Fibroblast of lung (primary cell): ENCODE results near the gene OR4Q2. TPM values are rescaled to one million over a fixed set of nuclear protein-coding genes. Genes with fewer than 3 reads are reported as not detected.

Experiments
- DNase-seq, 2 donors: peaks; one replicate each; pipeline versions ENCODE4 v3.0.0 to v3.0.0-alpha.2; 2010; ENCODE audit warnings: low read depth in 2 of 2
- H2AFZ ChIP-seq: 2 replicates; pipeline ENCODE4 v1.5.1; 2012; ENCODE audit warnings: low read length, control low read depth, inconsistent platforms
- H3K27ac ChIP-seq: 2 replicates; pipeline ENCODE4 v1.5.1; 2011; ENCODE audit warnings: low read length, control low read depth; ENCODE audit not compliant: insufficient read depth
- H3K27me3 ChIP-seq: 2 replicates; pipeline ENCODE4 v1.5.1; 2011; ENCODE audit warnings: mild to moderate bottlenecking, low read length; ENCODE audit not compliant: control insufficient read depth, insufficient read depth
- H3K36me3 ChIP-seq: 2 replicates; pipeline ENCODE4 v1.5.1; 2011; ENCODE audit warnings: low read length; ENCODE audit not compliant: control insufficient read depth, insufficient read depth
- H3K4me1 ChIP-seq: 2 replicates; pipeline ENCODE4 v1.5.1; 2011; ENCODE audit warnings: low read length; ENCODE audit not compliant: control insufficient read depth, insufficient read depth; ENCODE audit errors: extremely low read depth
- H3K4me2 ChIP-seq: 2 replicates; pipeline ENCODE4 v1.5.1; 2011; ENCODE audit warnings: low read length, control low read depth; ENCODE audit not compliant: insufficient read depth; ENCODE audit errors: extremely low read depth
- H3K4me3 ChIP-seq, 4 experiments: fragments of 200-600 bp in 1 of 4; sonication (generic) in 1 of 4; replicated peaks in 1 of 4; 2 replicates each; pipeline ENCODE4 v1.5.1; 2011 to 2016; ENCODE audit warnings: low read length in 4 of 4, low read depth in 3 of 4, mild to moderate bottlenecking in 3 of 4, control low read depth in 2 of 4, inconsistent platforms in 1 of 4, mixed read lengths in 1 of 4; ENCODE audit not compliant: insufficient read depth in 1 of 4; ENCODE audit errors: control extremely low read depth in 1 of 4
- H3K79me2 ChIP-seq: 2 replicates; pipeline ENCODE4 v1.5.1; 2012; ENCODE audit warnings: mild to moderate bottlenecking, low read length, inconsistent platforms; ENCODE audit not compliant: control insufficient read depth, insufficient read depth
- H3K9ac ChIP-seq: 2 replicates; pipeline ENCODE4 v1.5.1; 2011; ENCODE audit warnings: mild to moderate bottlenecking, low read length, control low read depth; ENCODE audit not compliant: insufficient read depth
- H3K9me3 ChIP-seq: 2 replicates; pipeline ENCODE4 v1.5.1; 2012; ENCODE audit warnings: low read depth, low read length; ENCODE audit not compliant: control insufficient read depth, insufficient read depth
- H4K20me1 ChIP-seq: 2 replicates; pipeline ENCODE4 v1.5.1; 2011; ENCODE audit warnings: low read length; ENCODE audit not compliant: control insufficient read depth, insufficient read depth; ENCODE audit errors: extremely low read depth
- CTCF ChIP-seq, 2 donors: IDR thresholded peaks in 1 of 2; conservative IDR thresholded peaks in 1 of 2; 1 replicate in 1 of 2; 2 replicates in 1 of 2; pipeline ENCODE4 v1.5.1; 2011 to 2012; ENCODE audit warnings: low read length in 2 of 2, control low read depth in 1 of 2, inconsistent platforms in 1 of 2, low read depth in 1 of 2, mild to moderate bottlenecking in 1 of 2
- EZH2 ChIP-seq: IDR thresholded peaks from 2 replicates; pipeline ENCODE4 v1.5.1; 2012; ENCODE audit warnings: low read length, control low read depth, mild to moderate bottlenecking; ENCODE audit errors: missing control alignments
- polyA plus RNA-seq, 2 donors: library from polyadenylated mRNA; depleted of rRNA in 1 of 2; stranded (reverse) in 1 of 2; unstranded in 1 of 2; fragments of >200 nt; gene quantifications; 2 replicates each; pipeline ENCODE4 v1.2.1, GENCODE V29; 2011 to 2012; ENCODE audit warnings: missing spikeins in 1 of 2
- total RNA-seq: library from RNA; depleted of rRNA; stranded (reverse); fragments of >200 nt; gene quantifications from 2 replicates; pipeline ENCODE4 v1.2.1, GENCODE V29; 2014

Gene OR4Q2
- total and polyA plus RNA-seq, 2 donors (not counting 1 experiment from before 2014, with no cell fraction given): not detected

DNA sequence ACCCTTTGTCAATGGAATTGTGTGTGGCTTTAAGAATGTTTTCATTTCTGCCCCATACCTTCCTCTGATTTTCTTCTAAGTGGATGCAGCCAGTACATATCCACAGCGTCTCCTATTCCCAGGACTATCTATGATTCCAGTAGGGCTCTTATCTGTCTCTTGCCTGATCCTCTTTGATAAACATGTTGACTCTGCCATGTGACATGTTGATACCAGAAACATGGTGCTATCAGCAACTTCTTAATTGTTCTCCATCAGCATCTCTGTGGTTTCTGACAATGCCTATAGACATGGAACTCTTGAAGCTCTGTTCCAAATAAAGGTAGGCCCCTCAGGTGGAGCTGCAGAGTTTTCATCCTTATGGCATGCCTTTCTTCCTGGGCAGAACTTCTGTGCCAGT lies 46.2 kb downstream of the OR4Q2 start:
- Histone ChIP-seq H3K4me2 (no peak overlapping the region), H3K27ac (no peak overlapping the region), H3K9me3 (no peaks in the 10 kb centered on the region), H3K4me3 (no peak overlapping the region), H4K20me1 (no peaks in the 10 kb centered on the region), H2AFZ (no peak overlapping the region), H3K79me2 (no peaks in the 10 kb centered on the region), H3K4me1 (no peaks in the 10 kb centered on the region), H3K36me3 (no peaks in the 10 kb centered on the region), H3K9ac (no peak overlapping the region), H3K27me3 (no peaks in the 10 kb centered on the region)
- no peak for TF ChIP-seq EZH2
- TF ChIP-seq CTCF (conservative IDR thresholded peaks at IDR 0.05 in 1 of 2, IDR thresholded peaks at IDR 0.05 in 1 of 2; ENCODE audit: low read depth in 1 of 2, low read length in 2 of 2): no peak
- DNase-seq: no peak

Other genes with a start within 250 kb of the OR4Q2 start
- gene OR4M1, start 228.7 kb upstream of the OR4Q2 start, total RNA-seq: not detected in 2 replicates
- gene OR4M1, start 228.7 kb upstream of the OR4Q2 start, polyA plus RNA-seq: not detected in 2 replicates
- gene OR4N2, start 198.4 kb upstream of the OR4Q2 start, total RNA-seq: not detected in 2 replicates
- not detected in 2 replicates for gene OR4N2, start 198.4 kb upstream of the OR4Q2 start, polyA plus RNA-seq
- not detected in 2 replicates for gene OR4K2, start 127.0 kb upstream of the OR4Q2 start, total RNA-seq
- gene OR4K2, start 127.0 kb upstream of the OR4Q2 start, polyA plus RNA-seq: not detected in 2 replicates
- gene OR4K5, start 81.6 kb upstream of the OR4Q2 start, total RNA-seq: not detected in 2 replicates
- not detected in 2 replicates for gene OR4K5, start 81.6 kb upstream of the OR4Q2 start, polyA plus RNA-seq
- gene OR4K1, start 71.2 kb upstream of the OR4Q2 start, total RNA-seq: not detected in 2 replicates
- gene OR4K1, start 71.2 kb upstream of the OR4Q2 start, polyA plus RNA-seq: not detected in 2 replicates
- not detected in 2 replicates for gene OR4K15, start 26.6 kb upstream of the OR4Q2 start, total RNA-seq
- gene OR4K15, start 26.6 kb upstream of the OR4Q2 start, polyA plus RNA-seq: not detected in 2 replicates
- gene OR4K14, start 17.1 kb downstream of the OR4Q2 start, total RNA-seq: not detected in 2 replicates
- not detected in 2 replicates for gene OR4K14, start 17.1 kb downstream of the OR4Q2 start, polyA plus RNA-seq
- gene OR4K13, start 33.9 kb downstream of the OR4Q2 start, total RNA-seq: not detected in 2 replicates
- not detected in 2 replicates for gene OR4K13, start 33.9 kb downstream of the OR4Q2 start, polyA plus RNA-seq
- gene OR4L1, start 57.9 kb downstream of the OR4Q2 start, total RNA-seq: not detected in 2 replicates
- gene OR4L1, start 57.9 kb downstream of the OR4Q2 start, polyA plus RNA-seq: not detected in 2 replicates
- gene OR4K17, start 108.6 kb downstream of the OR4Q2 start, total RNA-seq: not detected in 2 replicates
- not detected in 2 replicates for gene OR4K17, start 108.6 kb downstream of the OR4Q2 start, polyA plus RNA-seq
- gene OR4N5, start 136.7 kb downstream of the OR4Q2 start, total RNA-seq: not detected in 2 replicates
- not detected in 2 replicates for gene OR4N5, start 136.7 kb downstream of the OR4Q2 start, polyA plus RNA-seq
- gene OR11G2, start 188.7 kb downstream of the OR4Q2 start, total RNA-seq: not detected in 2 replicates
- not detected in 2 replicates for gene OR11G2, start 188.7 kb downstream of the OR4Q2 start, polyA plus RNA-seq
- gene OR11H6, start 221.5 kb downstream of the OR4Q2 start, total RNA-seq: not detected in 2 replicates
- gene OR11H6, start 221.5 kb downstream of the OR4Q2 start, polyA plus RNA-seq: not detected in 2 replicates
- gene OR11H7, start 226.8 kb downstream of the OR4Q2 start, total RNA-seq: not detected in 2 replicates
- gene OR11H7, start 226.8 kb downstream of the OR4Q2 start, polyA plus RNA-seq: not detected in 2 replicates
- gene OR11H4, start 237.1 kb downstream of the OR4Q2 start, total RNA-seq: not detected in 2 replicates
- gene OR11H4, start 237.1 kb downstream of the OR4Q2 start, polyA plus RNA-seq: not detected in 2 replicates